ENCODE results near the gene PRLR.

- TF ChIP-seq CTCF (IDR thresholded peaks at IDR 0.05) (peak in 4 of 7 experiments; percentile 30 to 47 (median 45)), POLR2A (IDR thresholded peaks at IDR 0.05) (peak in 1 of 3 donors; percentile 20)
Observed at GRCh38 chr5:35246900-35247647, 16.8 kb upstream of the PRLR start.

Measured in body of pancreas (tissue), 4 donors.